Gastroesophageal sphincter (tissue), 3 donors: ENCODE measurements around the gene CTLA4.

ENCODE experiments used
- CTCF ChIP-seq, 4 experiments: fragments of 200-600 bp in 2 of 4; fragments of 450-650 bp in 2 of 4; sonication (generic) in 1 of 4; IDR thresholded peaks; one replicate each; pipeline ENCODE4 v1.5.1; 2017 to 2019; ENCODE audit warnings: antibody characterized with exemption in 4 of 4, mild to moderate bottlenecking in 2 of 4, moderate library complexity in 2 of 4
- EP300 ChIP-seq: sonication (generic); formaldehyde crosslinking; IDR thresholded peaks from one replicate; pipeline ENCODE4 v1.6.1; 2017; ENCODE audit warnings: antibody characterized with exemption, mild to moderate bottlenecking
- POLR2A ChIP-seq, 2 donors: fragments of 450-650 bp; IDR thresholded peaks; one replicate each; pipeline ENCODE4 v1.6.1; 2017; ENCODE audit warnings: antibody characterized with exemption in 2 of 2, mild to moderate bottlenecking in 2 of 2, moderate library complexity in 1 of 2
- POLR2AphosphoS5 ChIP-seq: sonication (generic); formaldehyde crosslinking; IDR thresholded peaks from one replicate; pipeline ENCODE4 v1.6.1; 2017; ENCODE audit warnings: antibody characterized with exemption

- TF ChIP-seq CTCF (IDR thresholded peaks at IDR 0.05) (no peak), POLR2A (IDR thresholded peaks at IDR 0.05) (no peak), EP300 (no peak), POLR2AphosphoS5 (no peak)
These were observed 3.9 kb downstream of the CTLA4 start for GRCh38 chr2:203871371-203871983.
